Lower leg skin (tissue), 3 donors: ENCODE results near the gene LIPC.

Experiments used
- POLR2A ChIP-seq, 2 donors: fragments of 450-650 bp; IDR thresholded peaks; one replicate each; pipeline ENCODE4 v1.6.1; 2016 to 2017; ENCODE audit warnings: antibody characterized with exemption in 2 of 2, mild to moderate bottlenecking in 1 of 2, moderate library complexity in 1 of 2
- TF ChIP-seq, protein P1 (sequence below), 3 donors: fragments of 450-650 bp; IDR thresholded peaks; one replicate each; pipeline ENCODE4 v1.5.1; 2016; ENCODE audit warnings: antibody characterized with exemption in 3 of 3, mild to moderate bottlenecking in 3 of 3, moderate library complexity in 2 of 3

- TF ChIP-seq, protein P1, sequence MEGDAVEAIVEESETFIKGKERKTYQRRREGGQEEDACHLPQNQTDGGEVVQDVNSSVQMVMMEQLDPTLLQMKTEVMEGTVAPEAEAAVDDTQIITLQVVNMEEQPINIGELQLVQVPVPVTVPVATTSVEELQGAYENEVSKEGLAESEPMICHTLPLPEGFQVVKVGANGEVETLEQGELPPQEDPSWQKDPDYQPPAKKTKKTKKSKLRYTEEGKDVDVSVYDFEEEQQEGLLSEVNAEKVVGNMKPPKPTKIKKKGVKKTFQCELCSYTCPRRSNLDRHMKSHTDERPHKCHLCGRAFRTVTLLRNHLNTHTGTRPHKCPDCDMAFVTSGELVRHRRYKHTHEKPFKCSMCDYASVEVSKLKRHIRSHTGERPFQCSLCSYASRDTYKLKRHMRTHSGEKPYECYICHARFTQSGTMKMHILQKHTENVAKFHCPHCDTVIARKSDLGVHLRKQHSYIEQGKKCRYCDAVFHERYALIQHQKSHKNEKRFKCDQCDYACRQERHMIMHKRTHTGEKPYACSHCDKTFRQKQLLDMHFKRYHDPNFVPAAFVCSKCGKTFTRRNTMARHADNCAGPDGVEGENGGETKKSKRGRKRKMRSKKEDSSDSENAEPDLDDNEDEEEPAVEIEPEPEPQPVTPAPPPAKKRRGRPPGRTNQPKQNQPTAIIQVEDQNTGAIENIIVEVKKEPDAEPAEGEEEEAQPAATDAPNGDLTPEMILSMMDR (IDR thresholded peaks at IDR 0.05): no peak
- TF ChIP-seq POLR2A (IDR thresholded peaks at IDR 0.05): no peak
Measured at GRCh38 chr15:58555162-58556027, 123.6 kb downstream of the LIPC start.
